ENCODE data around the gene AVPR2.

DNA sequence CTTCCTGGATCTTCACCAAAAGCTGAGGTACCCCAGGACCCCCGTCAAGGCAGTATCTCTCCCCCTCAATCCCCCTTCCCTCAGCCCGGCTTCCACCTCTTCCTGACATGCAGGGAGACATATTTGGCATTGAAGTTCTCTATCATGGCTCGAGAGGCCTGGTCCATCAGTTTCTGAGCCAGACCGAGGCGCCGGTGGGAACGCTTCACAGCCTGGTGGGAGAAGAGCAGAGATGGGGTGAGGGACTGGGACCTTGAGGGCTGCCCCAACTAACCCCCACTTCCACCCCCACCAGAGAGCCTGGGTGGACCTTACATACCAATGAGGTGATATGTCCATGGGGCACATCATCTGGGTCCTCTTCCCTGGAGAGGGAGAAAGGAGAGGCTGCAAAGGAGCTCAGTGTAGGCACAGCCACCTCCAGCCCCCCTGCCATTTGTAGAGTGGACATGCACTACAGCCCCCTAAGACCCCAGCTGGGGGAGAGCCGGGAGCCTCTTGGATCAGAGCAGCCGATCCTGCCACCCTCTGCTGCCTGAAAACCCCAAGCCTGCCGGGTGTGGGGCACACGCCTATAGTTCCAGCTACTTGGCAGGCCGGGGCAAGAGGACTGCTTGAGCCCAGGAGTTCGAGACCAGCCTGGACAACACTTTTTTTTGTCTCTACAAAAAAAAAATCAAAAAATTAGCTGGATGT lies 27.9 kb downstream of the AVPR2 start:
- TF ChIP-seq, protein P1, sequence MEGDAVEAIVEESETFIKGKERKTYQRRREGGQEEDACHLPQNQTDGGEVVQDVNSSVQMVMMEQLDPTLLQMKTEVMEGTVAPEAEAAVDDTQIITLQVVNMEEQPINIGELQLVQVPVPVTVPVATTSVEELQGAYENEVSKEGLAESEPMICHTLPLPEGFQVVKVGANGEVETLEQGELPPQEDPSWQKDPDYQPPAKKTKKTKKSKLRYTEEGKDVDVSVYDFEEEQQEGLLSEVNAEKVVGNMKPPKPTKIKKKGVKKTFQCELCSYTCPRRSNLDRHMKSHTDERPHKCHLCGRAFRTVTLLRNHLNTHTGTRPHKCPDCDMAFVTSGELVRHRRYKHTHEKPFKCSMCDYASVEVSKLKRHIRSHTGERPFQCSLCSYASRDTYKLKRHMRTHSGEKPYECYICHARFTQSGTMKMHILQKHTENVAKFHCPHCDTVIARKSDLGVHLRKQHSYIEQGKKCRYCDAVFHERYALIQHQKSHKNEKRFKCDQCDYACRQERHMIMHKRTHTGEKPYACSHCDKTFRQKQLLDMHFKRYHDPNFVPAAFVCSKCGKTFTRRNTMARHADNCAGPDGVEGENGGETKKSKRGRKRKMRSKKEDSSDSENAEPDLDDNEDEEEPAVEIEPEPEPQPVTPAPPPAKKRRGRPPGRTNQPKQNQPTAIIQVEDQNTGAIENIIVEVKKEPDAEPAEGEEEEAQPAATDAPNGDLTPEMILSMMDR (IDR thresholded peaks at IDR 0.05) = no peak
- TF ChIP-seq ZFX (IDR thresholded peaks at IDR 0.05; ENCODE audit: borderline replicate concordance) = no peak

All from 22Rv1 (cell line).